ENCODE measurements around the gene CBX7.

Gene CBX7

GRCh38 chr22:39149915-39150847 is 2.3 kb downstream of the CBX7 start:
- H3K4me3 ChIP-seq (ENCODE audit: low read depth, low read length), result no peak overlapping the region
- no peak for DNase-seq (ENCODE audit: low read depth)

- H3K4me3 ChIP-seq (ENCODE audit: low read depth, low read length), result no peak overlapping the region
- no peak for DNase-seq (ENCODE audit: low read depth)
Measured at GRCh38 chr22:39148727-39149535, 3.5 kb downstream of the CBX7 start.

- no peak overlapping the region for H3K4me3 ChIP-seq (ENCODE audit: low read depth, low read length)
- DNase-seq (ENCODE audit: low read depth), result no peak
Measured at GRCh38 chr22:39148026-39148726, 4.3 kb downstream of the CBX7 start.

GRCh38 chr22:39147335-39148025 is 5.0 kb downstream of the CBX7 start:
- no peak for DNase-seq (ENCODE audit: low read depth)
- no peak overlapping the region for H3K4me3 ChIP-seq (ENCODE audit: low read depth, low read length)

GRCh38 chr22:39146256-39147101 is 6.0 kb downstream of the CBX7 start:
- peak overlapping the region; percentile 90 for H3K4me3 ChIP-seq (ENCODE audit: low read depth, low read length)
- DNase-seq (ENCODE audit: low read depth), result no peak

- no peak for DNase-seq (ENCODE audit: low read depth)
- peak overlapping the region; percentile 90 for H3K4me3 ChIP-seq (ENCODE audit: low read depth, low read length)
Measured at GRCh38 chr22:39144101-39144767, 8.2 kb downstream of the CBX7 start.

GRCh38 chr22:39142088-39142680 is 10.3 kb downstream of the CBX7 start:
- no peak overlapping the region for H3K4me3 ChIP-seq (ENCODE audit: low read depth, low read length)
- DNase-seq (ENCODE audit: low read depth), result no peak

GRCh38 chr22:39139933-39140332 is 12.5 kb downstream of the CBX7 start:
- no peak for DNase-seq (ENCODE audit: low read depth)
- H3K4me3 ChIP-seq (ENCODE audit: low read depth, low read length), result no peak overlapping the region

GRCh38 chr22:39138357-39138997 is 14.0 kb downstream of the CBX7 start:
- no peak for DNase-seq (ENCODE audit: low read depth)
- no peak overlapping the region for H3K4me3 ChIP-seq (ENCODE audit: low read depth, low read length)

GRCh38 chr22:39136317-39136716 is 16.2 kb downstream of the CBX7 start:
- H3K4me3 ChIP-seq (ENCODE audit: low read depth, low read length), result no peak overlapping the region
- no peak for DNase-seq (ENCODE audit: low read depth)

GRCh38 chr22:39135092-39135896 is 17.2 kb downstream of the CBX7 start:
- no peak for DNase-seq (ENCODE audit: low read depth)
- H3K4me3 ChIP-seq (ENCODE audit: low read depth, low read length), result no peak overlapping the region

- no peak overlapping the region for H3K4me3 ChIP-seq (ENCODE audit: low read depth, low read length)
- no peak for DNase-seq (ENCODE audit: low read depth)
Measured at GRCh38 chr22:39134366-39135091, 18.0 kb downstream of the CBX7 start.

- no peak overlapping the region for H3K4me3 ChIP-seq (ENCODE audit: low read depth, low read length)
- DNase-seq (ENCODE audit: low read depth), result no peak
Measured at GRCh38 chr22:39133871-39134270, 18.6 kb downstream of the CBX7 start.

- DNase-seq (ENCODE audit: low read depth), result no peak
- no peak overlapping the region for H3K4me3 ChIP-seq (ENCODE audit: low read depth, low read length)
Measured at GRCh38 chr22:39132871-39133524, 19.5 kb downstream of the CBX7 start.

- no peak overlapping the region for H3K4me3 ChIP-seq (ENCODE audit: low read depth, low read length)
- no peak for DNase-seq (ENCODE audit: low read depth)
Measured at GRCh38 chr22:39132281-39132680, 20.2 kb downstream of the CBX7 start.
